ENCODE measurements around the gene ARL8B. TPM values are rescaled to one million over a fixed set of nuclear protein-coding genes. Genes with fewer than 3 reads are reported as not detected.

The ARL8B gene
- total and polyA plus RNA-seq, 4 donors, result 20.2 to 36.2 (median 24.2) TPM

DNA sequence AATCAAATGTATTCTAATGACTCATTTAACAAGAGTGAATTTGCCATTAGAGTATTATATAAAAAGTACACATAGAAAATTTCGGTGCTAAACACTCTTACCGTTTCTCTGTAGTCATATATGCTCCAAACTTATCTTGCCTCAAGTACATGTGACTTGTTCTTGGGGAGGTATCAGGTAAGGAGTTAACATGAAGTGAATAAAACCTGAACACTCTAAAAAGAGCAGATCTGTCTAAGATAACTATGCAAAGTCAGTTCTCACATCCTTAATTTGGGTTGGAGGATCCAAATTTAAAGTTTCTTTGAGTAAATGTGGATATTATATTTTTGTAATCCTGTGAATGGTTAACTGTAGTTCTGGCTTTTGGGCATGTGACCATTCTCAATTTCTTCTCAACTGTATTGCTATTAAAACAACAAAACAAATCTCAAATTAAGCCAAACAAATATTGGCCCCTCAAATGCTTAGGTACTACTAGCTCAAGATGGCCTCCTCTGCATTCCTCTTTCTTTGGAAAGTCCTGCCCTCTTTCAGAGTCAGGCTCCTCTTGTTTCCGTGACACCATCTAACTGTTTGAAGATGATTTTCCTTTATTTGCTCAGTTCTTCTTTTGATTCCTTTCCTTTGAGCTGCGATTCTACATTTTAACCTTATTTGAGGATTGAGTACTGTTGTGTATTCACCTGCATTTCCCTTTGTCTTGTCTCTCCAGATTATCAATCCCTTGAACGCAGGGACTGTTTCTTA is 69.6 kb downstream of the ARL8B start:
- peak overlapping the region in 1 of 2 donors; percentile 27 for H3K27ac ChIP-seq (ENCODE audit: low read depth in 1 of 2, low read length in 2 of 2)
- TF ChIP-seq YY1 (IDR thresholded peaks at IDR 0.05) (peak; percentile 53), HNF4A (conservative IDR thresholded peaks at IDR 0.05) (no peak), HNF4G (IDR thresholded peaks at IDR 0.05) (no peak), JUND (IDR thresholded peaks at IDR 0.05) (peak in 1 of 2 donors; percentile 3)
- TF ChIP-seq, protein P1, sequence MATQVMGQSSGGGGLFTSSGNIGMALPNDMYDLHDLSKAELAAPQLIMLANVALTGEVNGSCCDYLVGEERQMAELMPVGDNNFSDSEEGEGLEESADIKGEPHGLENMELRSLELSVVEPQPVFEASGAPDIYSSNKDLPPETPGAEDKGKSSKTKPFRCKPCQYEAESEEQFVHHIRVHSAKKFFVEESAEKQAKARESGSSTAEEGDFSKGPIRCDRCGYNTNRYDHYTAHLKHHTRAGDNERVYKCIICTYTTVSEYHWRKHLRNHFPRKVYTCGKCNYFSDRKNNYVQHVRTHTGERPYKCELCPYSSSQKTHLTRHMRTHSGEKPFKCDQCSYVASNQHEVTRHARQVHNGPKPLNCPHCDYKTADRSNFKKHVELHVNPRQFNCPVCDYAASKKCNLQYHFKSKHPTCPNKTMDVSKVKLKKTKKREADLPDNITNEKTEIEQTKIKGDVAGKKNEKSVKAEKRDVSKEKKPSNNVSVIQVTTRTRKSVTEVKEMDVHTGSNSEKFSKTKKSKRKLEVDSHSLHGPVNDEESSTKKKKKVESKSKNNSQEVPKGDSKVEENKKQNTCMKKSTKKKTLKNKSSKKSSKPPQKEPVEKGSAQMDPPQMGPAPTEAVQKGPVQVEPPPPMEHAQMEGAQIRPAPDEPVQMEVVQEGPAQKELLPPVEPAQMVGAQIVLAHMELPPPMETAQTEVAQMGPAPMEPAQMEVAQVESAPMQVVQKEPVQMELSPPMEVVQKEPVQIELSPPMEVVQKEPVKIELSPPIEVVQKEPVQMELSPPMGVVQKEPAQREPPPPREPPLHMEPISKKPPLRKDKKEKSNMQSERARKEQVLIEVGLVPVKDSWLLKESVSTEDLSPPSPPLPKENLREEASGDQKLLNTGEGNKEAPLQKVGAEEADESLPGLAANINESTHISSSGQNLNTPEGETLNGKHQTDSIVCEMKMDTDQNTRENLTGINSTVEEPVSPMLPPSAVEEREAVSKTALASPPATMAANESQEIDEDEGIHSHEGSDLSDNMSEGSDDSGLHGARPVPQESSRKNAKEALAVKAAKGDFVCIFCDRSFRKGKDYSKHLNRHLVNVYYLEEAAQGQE (IDR thresholded peaks at IDR 0.05), result no peak
- no peak overlapping the region for H3K9ac ChIP-seq (ENCODE audit: low read depth in 1 of 2, low read length in 2 of 2)
- DNase-seq (ENCODE audit: low spot score), result no peak
- WGBS, result 68% methylated on average over 5 of the region's 5 CpGs
- no peaks in the 10 kb centered on the region for H3K27me3 ChIP-seq (ENCODE audit: control insufficient read depth in 4 of 4, insufficient read depth in 4 of 4, low read length in 3 of 4)
- no peak overlapping the region for H3K4me3 ChIP-seq (ENCODE audit: low read depth in 1 of 3, low read length in 3 of 3)
- peaks cover 0 to 9% (median 3%) of the 10 kb centered on the region in 4 donors for H3K36me3 ChIP-seq (ENCODE audit: control insufficient read depth in 4 of 4, insufficient read depth in 3 of 4, low read depth in 1 of 4, low read length in 3 of 4)
- no peaks in the 10 kb centered on the region for H3K9me3 ChIP-seq (ENCODE audit: control insufficient read depth in 4 of 4, low read length in 3 of 4)
- H3K4me1 ChIP-seq (ENCODE audit: control insufficient read depth in 4 of 4, insufficient read depth in 4 of 4, low read length in 3 of 4), result peaks cover 13 to 48% (median 24%) of the 10 kb centered on the region in 4 donors

DNA sequence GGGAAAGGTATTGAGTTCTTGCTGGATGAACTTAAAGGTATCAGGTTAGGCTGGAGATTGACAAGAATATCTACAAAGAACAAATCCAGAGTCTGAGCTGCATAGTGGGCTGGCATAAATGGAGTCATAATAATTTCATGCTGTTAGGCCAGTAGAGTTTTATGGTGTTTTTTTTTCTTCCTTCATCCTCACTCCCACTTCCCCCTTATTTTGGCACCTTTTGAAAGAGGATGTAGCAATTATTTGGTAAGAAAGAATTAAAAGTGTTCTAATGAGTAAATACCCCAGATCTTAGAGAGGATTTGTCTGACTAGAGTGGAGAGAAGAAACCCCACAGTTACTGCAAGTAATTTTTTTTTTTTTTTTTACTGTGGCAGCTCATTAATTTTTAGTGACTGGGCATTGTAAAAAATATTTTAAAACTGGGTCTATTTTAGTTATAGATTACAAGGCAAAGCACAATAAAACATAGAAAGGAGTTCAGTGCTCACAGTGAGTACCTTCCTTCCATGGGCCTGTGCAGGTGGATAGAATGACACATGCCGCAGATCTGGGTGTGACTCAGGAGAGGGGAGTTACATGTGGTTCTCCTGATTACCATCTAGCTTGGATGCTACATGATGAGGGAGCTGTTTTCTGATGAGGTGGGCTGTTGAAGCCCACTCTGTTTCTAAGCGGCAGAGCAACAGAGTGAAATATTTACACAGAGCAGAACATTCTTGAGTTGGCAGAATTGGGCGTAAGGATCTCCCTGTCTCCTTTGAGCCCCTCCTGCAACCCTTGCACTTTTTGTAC is 70.7 kb downstream of the ARL8B start:
- Histone ChIP-seq H3K9ac (ENCODE audit: low read depth in 1 of 2, low read length in 2 of 2) (no peak overlapping the region), H3K9me3 (ENCODE audit: control insufficient read depth in 4 of 4, low read length in 3 of 4) (no peaks in the 10 kb centered on the region), H3K4me1 (ENCODE audit: control insufficient read depth in 4 of 4, insufficient read depth in 4 of 4, low read length in 3 of 4) (peaks cover 13 to 53% (median 31%) of the 10 kb centered on the region in 4 donors), H3K36me3 (ENCODE audit: control insufficient read depth in 4 of 4, insufficient read depth in 3 of 4, low read depth in 1 of 4, low read length in 3 of 4) (peaks cover 0 to 9% (median 3%) of the 10 kb centered on the region in 4 donors), H3K4me3 (ENCODE audit: low read depth in 1 of 3, low read length in 3 of 3) (no peak overlapping the region), H3K27me3 (ENCODE audit: control insufficient read depth in 4 of 4, insufficient read depth in 4 of 4, low read length in 3 of 4) (no peaks in the 10 kb centered on the region), H3K27ac (ENCODE audit: low read depth in 1 of 2, low read length in 2 of 2) (no peak overlapping the region)
- TF ChIP-seq GABPA (IDR thresholded peaks at IDR 0.05 in 1 of 2, conservative IDR thresholded peaks at IDR 0.05 in 1 of 2), result no peak
- no peak for TF ChIP-seq HNF4A (conservative IDR thresholded peaks at IDR 0.05)
- TF ChIP-seq EGR1 (IDR thresholded peaks at IDR 0.05; ENCODE audit: low read depth in 2 of 2), result no peak
- no peak for TF ChIP-seq TAF1 (conservative IDR thresholded peaks at IDR 0.05)
- TF ChIP-seq, protein P2, sequence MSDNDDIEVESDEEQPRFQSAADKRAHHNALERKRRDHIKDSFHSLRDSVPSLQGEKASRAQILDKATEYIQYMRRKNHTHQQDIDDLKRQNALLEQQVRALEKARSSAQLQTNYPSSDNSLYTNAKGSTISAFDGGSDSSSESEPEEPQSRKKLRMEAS (IDR thresholded peaks at IDR 0.05), result no peak
- TF ChIP-seq FOXA2 (IDR thresholded peaks at IDR 0.05), result no peak
- TF ChIP-seq HNF4G (IDR thresholded peaks at IDR 0.05), result no peak
- no peak for TF ChIP-seq RXRA (IDR thresholded peaks at IDR 0.05)
- TF ChIP-seq, protein P3, sequence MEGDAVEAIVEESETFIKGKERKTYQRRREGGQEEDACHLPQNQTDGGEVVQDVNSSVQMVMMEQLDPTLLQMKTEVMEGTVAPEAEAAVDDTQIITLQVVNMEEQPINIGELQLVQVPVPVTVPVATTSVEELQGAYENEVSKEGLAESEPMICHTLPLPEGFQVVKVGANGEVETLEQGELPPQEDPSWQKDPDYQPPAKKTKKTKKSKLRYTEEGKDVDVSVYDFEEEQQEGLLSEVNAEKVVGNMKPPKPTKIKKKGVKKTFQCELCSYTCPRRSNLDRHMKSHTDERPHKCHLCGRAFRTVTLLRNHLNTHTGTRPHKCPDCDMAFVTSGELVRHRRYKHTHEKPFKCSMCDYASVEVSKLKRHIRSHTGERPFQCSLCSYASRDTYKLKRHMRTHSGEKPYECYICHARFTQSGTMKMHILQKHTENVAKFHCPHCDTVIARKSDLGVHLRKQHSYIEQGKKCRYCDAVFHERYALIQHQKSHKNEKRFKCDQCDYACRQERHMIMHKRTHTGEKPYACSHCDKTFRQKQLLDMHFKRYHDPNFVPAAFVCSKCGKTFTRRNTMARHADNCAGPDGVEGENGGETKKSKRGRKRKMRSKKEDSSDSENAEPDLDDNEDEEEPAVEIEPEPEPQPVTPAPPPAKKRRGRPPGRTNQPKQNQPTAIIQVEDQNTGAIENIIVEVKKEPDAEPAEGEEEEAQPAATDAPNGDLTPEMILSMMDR (IDR thresholded peaks at IDR 0.05; ENCODE audit: low read depth, low read length, missing input control), result no peak
- no peak for TF ChIP-seq RAD21 (IDR thresholded peaks at IDR 0.05)
- TF ChIP-seq, protein P1 (IDR thresholded peaks at IDR 0.05), result no peak
- whole genome bisulfite sequencing, result 95% methylated on average over 3 of the region's 3 CpGs
- no peak for DNase-seq (ENCODE audit: low spot score)

All from liver (tissue), 9 donors.